B cell (primary cell): ENCODE measurements around the gene SKAP2.

Experiments
- CTCF ChIP-seq: fragments of 200-600 bp; IDR thresholded peaks from one replicate; pipeline ENCODE4 v1.8.0; 2022; ENCODE audit warnings: antibody characterized with exemption, mild to moderate bottlenecking
- EZH2 ChIP-seq: IDR thresholded peaks from 2 replicates; pipeline ENCODE4 v1.6.1; 2012; ENCODE audit warnings: borderline replicate concordance, low read depth, mild to moderate bottlenecking, moderate library complexity, low read length; ENCODE audit not compliant: insufficient read depth, poor library complexity, severe bottlenecking

GRCh38 chr7:26714006-26714405 lies 150.4 kb downstream of the SKAP2 start:
- TF ChIP-seq CTCF: no peak
- TF ChIP-seq EZH2: no peak
